NCI-H510A treated with DMSO at 0.1 percent for 48 hours (cell line): ENCODE data around the gene INIP.
A peak's percentile ranks its signal among the peaks of the same experiment; 100 is the strongest.
"Not testable (repeated sequence)": the region's sequence is repeated elsewhere in the genome, so short reads cannot be mapped to it uniquely, and the experiment has no call there.

ENCODE experiments used
- DNase-seq: peaks from one replicate; lab custom pipeline; 2025; lab: John Stamatoyannopoulos, UW

Gene INIP

GRCh38 chr9:112734892-112735291 lies 17.0 kb upstream of the INIP start:
- DNase-seq, result no peak

- DNase-seq, result no peak
Measured at GRCh38 chr9:112731971-112732370, 14.1 kb upstream of the INIP start.

- no peak for DNase-seq
Measured at GRCh38 chr9:112728401-112728800, 10.5 kb upstream of the INIP start.

- DNase-seq, result no peak
Measured at GRCh38 chr9:112726428-112726827, 8.5 kb upstream of the INIP start.

GRCh38 chr9:112725961-112726360 lies 8.0 kb upstream of the INIP start:
- DNase-seq, result no peak

- DNase-seq, result not testable (repeated sequence)
Measured at GRCh38 chr9:112722749-112723148, 4.8 kb upstream of the INIP start.

- no peak for DNase-seq
Measured at GRCh38 chr9:112720113-112720780, 2.3 kb upstream of the INIP start.

- no peak for DNase-seq
Measured at GRCh38 chr9:112719696-112720095, 1.8 kb upstream of the INIP start.

GRCh38 chr9:112719241-112719691 lies 1.3 kb upstream of the INIP start:
- no peak for DNase-seq

- no peak for DNase-seq
Measured at GRCh38 chr9:112712678-112713077, 5.2 kb downstream of the INIP start.

- DNase-seq, result peak; percentile 30
Measured at GRCh38 chr9:112711050-112711689, 6.7 kb downstream of the INIP start.

GRCh38 chr9:112705768-112706427 lies 12.0 kb downstream of the INIP start:
- DNase-seq, result peak; percentile 19

- no peak for DNase-seq
Measured at GRCh38 chr9:112703304-112703703, 14.6 kb downstream of the INIP start.

GRCh38 chr9:112700085-112700484 lies 17.8 kb downstream of the INIP start:
- DNase-seq, result no peak

GRCh38 chr9:112699230-112699629 lies 18.7 kb downstream of the INIP start:
- no peak for DNase-seq

GRCh38 chr9:112696461-112696860 lies 21.5 kb downstream of the INIP start:
- no peak for DNase-seq

- DNase-seq, result no peak
Measured at GRCh38 chr9:112694706-112695555, 23.0 kb downstream of the INIP start.

- DNase-seq, result no peak
Measured at GRCh38 chr9:112689161-112689740, 28.7 kb downstream of the INIP start.

GRCh38 chr9:112680731-112681402 lies 37.0 kb downstream of the INIP start:
- DNase-seq, result no peak

GRCh38 chr9:112677040-112677439 lies 40.9 kb downstream of the INIP start:
- no peak for DNase-seq

- DNase-seq, result not testable (repeated sequence)
Measured at GRCh38 chr9:112673221-112673620, 44.7 kb downstream of the INIP start.
